Tibial nerve (tissue), 4 donors: Measurements from ENCODE around the gene MYOG. TPM values are rescaled to one million over a fixed set of nuclear protein-coding genes. Genes with fewer than 3 reads are reported as not detected.

Experiments used
- DNase-seq, 2 donors: peaks; one replicate each; pipeline ENCODE4 v3.0.0-alpha.2; 2019; ENCODE audit warnings: low spot score in 2 of 2
- H3K27ac ChIP-seq, 4 donors: fragments of 200-600 bp; sonication (generic) in 3 of 4; one replicate each; pipeline ENCODE4 v1.5.1; 2017 to 2019; ENCODE audit warnings: mild to moderate bottlenecking in 1 of 4
- H3K27me3 ChIP-seq, 2 donors: fragments of 200-600 bp; sonication (generic) in 1 of 2; one replicate each; pipeline versions ENCODE4 v1.5.1 to v1.6.0; 2017 to 2019
- H3K36me3 ChIP-seq, 3 donors: fragments of 200-600 bp; sonication (generic); one replicate each; pipeline ENCODE4 v1.5.1; 2018 to 2019
- H3K4me1 ChIP-seq, 4 donors: fragments of 200-600 bp; sonication (generic) in 3 of 4; one replicate each; pipeline ENCODE4 v1.5.1; 2017 to 2019
- H3K4me3 ChIP-seq, 4 donors: fragments of 200-600 bp; sonication (generic) in 3 of 4; one replicate each; pipeline ENCODE4 v1.5.1; 2017 to 2019; ENCODE audit warnings: mild to moderate bottlenecking in 1 of 4, moderate library complexity in 1 of 4
- H3K9me3 ChIP-seq, 4 donors: fragments of 200-600 bp; sonication (generic) in 3 of 4; one replicate each; pipeline ENCODE4 v1.5.1; 2017 to 2019
- EP300 ChIP-seq, 2 donors: sonication (generic); formaldehyde crosslinking; IDR thresholded peaks; one replicate each; pipeline ENCODE4 v1.6.1; 2017; ENCODE audit warnings: antibody characterized with exemption in 2 of 2, mild to moderate bottlenecking in 1 of 2
- POLR2A ChIP-seq, 2 donors: fragments of 450-650 bp; IDR thresholded peaks; one replicate each; pipeline ENCODE4 v1.6.1; 2017; ENCODE audit warnings: antibody characterized with exemption in 2 of 2, mild to moderate bottlenecking in 2 of 2, moderate library complexity in 2 of 2
- WGBS, 2 donors: methylation state at CpG; one replicate each; pipeline ENCODE4 v1.1.5; 2018; 5-methylcytosine and 5-hydroxymethylcytosine counted together
- total RNA-seq, 4 donors: library from RNA; depleted of rRNA; stranded (reverse); fragments of >200 nt; gene quantifications; one replicate each; pipeline ENCODE4 v1.1.0, GENCODE V29; 2016
- TF ChIP-seq, protein P1 (sequence below), 5 experiments: fragments of 200-600 bp in 3 of 5; fragments of 450-650 bp in 2 of 5; sonication (generic) in 3 of 5; IDR thresholded peaks; one replicate each; pipeline ENCODE4 v1.5.1; 2016 to 2019; ENCODE audit warnings: antibody characterized with exemption in 5 of 5, mild to moderate bottlenecking in 3 of 5, moderate library complexity in 2 of 5

The MYOG gene
- total RNA-seq, 4 donors from 2014 or later, result not detected

DNA sequence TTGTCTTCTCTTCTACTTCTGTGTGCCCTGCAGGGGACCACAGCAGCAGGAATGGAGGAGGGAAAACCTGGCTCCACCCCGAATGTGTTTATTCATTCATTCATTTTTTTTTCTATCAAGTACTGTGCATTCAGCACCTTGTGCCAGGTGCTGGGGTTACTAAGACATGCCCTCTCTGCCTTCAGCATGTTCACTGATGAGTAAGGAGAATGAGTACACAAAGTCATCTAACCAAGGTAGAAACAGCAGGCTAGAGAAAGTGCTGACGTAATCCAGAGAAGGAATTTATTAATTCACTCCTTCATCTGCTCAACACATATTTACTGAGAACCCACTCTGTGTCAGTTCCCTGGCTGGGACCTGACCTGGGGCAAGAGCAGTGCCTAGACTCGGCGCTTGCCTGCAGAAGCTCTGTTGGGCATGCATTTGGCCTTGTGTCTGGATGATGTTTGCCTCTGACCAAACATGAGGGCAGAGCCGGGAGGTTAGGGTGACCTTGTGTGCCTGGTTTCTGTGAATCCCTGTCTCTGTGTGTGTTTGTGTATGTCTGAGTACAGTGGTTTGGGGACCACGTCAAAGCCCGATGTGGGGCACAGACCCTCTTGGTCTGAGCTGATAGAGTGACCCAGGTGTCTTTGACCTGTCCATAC, 3.3 kb upstream of the MYOG start:
- Histone ChIP-seq H3K27me3 (no peaks in the 10 kb centered on the region), H3K9me3 (no peaks in the 10 kb centered on the region), H3K4me1 (no peaks in the 10 kb centered on the region), H3K4me3 (no peak overlapping the region), H3K36me3 (no peaks in the 10 kb centered on the region), H3K27ac (no peak overlapping the region)
- TF ChIP-seq, protein P1, sequence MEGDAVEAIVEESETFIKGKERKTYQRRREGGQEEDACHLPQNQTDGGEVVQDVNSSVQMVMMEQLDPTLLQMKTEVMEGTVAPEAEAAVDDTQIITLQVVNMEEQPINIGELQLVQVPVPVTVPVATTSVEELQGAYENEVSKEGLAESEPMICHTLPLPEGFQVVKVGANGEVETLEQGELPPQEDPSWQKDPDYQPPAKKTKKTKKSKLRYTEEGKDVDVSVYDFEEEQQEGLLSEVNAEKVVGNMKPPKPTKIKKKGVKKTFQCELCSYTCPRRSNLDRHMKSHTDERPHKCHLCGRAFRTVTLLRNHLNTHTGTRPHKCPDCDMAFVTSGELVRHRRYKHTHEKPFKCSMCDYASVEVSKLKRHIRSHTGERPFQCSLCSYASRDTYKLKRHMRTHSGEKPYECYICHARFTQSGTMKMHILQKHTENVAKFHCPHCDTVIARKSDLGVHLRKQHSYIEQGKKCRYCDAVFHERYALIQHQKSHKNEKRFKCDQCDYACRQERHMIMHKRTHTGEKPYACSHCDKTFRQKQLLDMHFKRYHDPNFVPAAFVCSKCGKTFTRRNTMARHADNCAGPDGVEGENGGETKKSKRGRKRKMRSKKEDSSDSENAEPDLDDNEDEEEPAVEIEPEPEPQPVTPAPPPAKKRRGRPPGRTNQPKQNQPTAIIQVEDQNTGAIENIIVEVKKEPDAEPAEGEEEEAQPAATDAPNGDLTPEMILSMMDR (IDR thresholded peaks at IDR 0.05), result no peak
- TF ChIP-seq EP300 (IDR thresholded peaks at IDR 0.05) (no peak), POLR2A (IDR thresholded peaks at IDR 0.05) (no peak)
- no peak for DNase-seq
- WGBS, 2 donors, result 71 to 78% methylated on average over 7 of the region's 7 CpGs

GRCh38 chr1:203088441-203088840, 2.6 kb upstream of the MYOG start:
- H3K27me3 ChIP-seq, result no peaks in the 10 kb centered on the region
- no peak overlapping the region for H3K27ac ChIP-seq
- DNase-seq, result no peak
- H3K36me3 ChIP-seq, result no peaks in the 10 kb centered on the region
- 92 to 96% methylated on average over 3 of the region's 3 CpGs for WGBS, 2 donors
- H3K9me3 ChIP-seq, result no peaks in the 10 kb centered on the region
- TF ChIP-seq POLR2A (IDR thresholded peaks at IDR 0.05) (no peak), EP300 (IDR thresholded peaks at IDR 0.05) (no peak)
- TF ChIP-seq, protein P1 (IDR thresholded peaks at IDR 0.05), result no peak
- no peaks in the 10 kb centered on the region for H3K4me1 ChIP-seq
- no peak overlapping the region for H3K4me3 ChIP-seq

DNA sequence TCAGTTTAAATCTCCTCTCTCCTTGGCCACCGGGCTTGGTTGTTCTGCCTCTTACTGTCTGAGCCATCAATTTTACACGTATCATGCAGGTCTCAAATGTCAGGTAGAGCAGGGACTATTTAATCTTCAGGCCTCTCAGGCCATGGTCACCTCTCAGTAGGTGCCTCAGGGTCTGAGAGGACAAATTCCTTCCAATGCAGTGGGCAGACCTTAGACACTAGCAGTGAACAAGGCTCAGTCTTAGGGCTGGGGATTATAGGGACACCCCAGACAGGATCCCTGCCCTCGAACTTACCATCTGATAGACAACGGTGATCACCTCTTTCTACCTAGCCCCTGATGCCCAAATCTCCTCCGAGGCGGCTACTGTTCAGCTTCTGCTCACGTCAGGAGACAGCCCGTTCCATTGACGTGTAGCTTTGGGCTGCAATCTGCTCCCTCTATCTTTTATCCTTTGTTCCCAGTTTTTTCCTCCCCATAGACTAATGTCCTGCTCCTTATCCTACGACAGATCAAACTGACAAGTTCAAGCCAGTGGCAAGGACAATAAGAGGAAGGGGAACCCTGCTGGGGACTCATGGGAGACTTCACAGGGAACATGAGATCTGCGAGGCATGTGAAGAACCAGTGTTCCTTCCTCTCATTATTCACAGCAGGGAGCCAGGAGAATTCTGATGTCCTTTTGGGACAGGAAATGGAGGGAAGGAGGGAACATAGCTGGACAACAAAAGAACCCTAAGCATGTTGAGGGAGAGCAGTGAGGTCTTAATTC, 1.4 kb upstream of the MYOG start:
- DNase-seq, result no peak
- H3K27me3 ChIP-seq, result no peaks in the 10 kb centered on the region
- H3K4me3 ChIP-seq, result no peak overlapping the region
- no peaks in the 10 kb centered on the region for H3K9me3 ChIP-seq
- no peaks in the 10 kb centered on the region for H3K36me3 ChIP-seq
- no peaks in the 10 kb centered on the region for H3K4me1 ChIP-seq
- WGBS, 2 donors, result 85 to 88% methylated on average over 11 of the region's 11 CpGs
- TF ChIP-seq, protein P1 (IDR thresholded peaks at IDR 0.05), result no peak
- TF ChIP-seq POLR2A (IDR thresholded peaks at IDR 0.05) (no peak), EP300 (IDR thresholded peaks at IDR 0.05) (no peak)
- H3K27ac ChIP-seq, result no peak overlapping the region

GRCh38 chr1:203084588-203085527, 954 bp downstream of the MYOG start:
- no peak for DNase-seq
- H3K27me3 ChIP-seq, result peaks cover 0 to 8% of the 10 kb centered on the region in 2 donors
- TF ChIP-seq EP300 (IDR thresholded peaks at IDR 0.05), result no peak
- TF ChIP-seq, protein P1 (IDR thresholded peaks at IDR 0.05), result no peak
- TF ChIP-seq POLR2A (IDR thresholded peaks at IDR 0.05), result no peak
- H3K9me3 ChIP-seq, result no peaks in the 10 kb centered on the region
- no peaks in the 10 kb centered on the region for H3K36me3 ChIP-seq
- H3K27ac ChIP-seq, result no peak overlapping the region
- WGBS, 2 donors, result 82 to 94% methylated on average over 10 to 14 of the region's 14 CpGs
- no peaks in the 10 kb centered on the region for H3K4me1 ChIP-seq
- no peak overlapping the region for H3K4me3 ChIP-seq
